GM12801 (cell line): ENCODE results near the gene DEPDC5.

ENCODE experiments used
- CTCF ChIP-seq: IDR thresholded peaks from one replicate; pipeline ENCODE4 v1.5.1; 2011; ENCODE audit warnings: control low read depth; ENCODE audit not compliant: insufficient read length; ENCODE audit errors: extremely low read depth

Gene DEPDC5

DNA sequence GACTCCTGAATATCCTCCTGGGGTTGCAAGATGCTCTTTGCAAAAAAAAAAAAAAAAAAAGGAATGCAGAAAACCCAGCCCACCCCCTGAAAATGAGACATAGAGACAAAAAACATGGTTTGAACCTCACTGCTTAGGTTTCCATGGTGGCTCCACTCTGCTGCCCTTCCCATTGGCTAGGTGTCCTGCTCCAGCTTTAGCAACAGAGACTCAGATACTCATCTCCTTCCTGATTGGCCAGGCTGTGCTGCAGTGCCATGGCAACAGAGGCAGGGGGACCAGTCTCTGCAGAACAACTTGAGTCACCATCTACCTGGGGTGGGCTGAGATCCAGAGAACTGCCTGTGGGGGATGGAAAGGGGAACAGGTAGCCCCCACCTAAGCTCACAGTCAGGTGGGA, 173.2 kb downstream of the DEPDC5 start:
- TF ChIP-seq CTCF: no peak

DNA sequence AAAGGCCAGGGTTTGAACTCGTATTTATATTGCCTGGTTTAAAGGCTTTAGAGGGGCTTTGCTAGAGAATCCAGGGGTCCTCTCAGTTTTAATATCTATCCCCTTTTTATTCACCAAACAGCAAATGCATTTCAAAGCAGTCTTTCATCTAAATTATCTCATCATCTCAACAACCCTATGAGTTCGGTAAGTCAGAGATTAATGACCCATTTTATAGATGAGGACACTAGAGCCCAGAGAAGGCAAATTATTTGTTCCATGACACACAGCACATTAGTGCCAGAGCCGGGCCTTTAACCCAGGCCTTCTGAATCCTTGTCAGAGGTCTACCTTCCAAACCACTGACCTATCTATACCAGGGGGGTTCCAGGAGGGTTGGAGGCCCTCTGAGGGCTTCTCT, 173.7 kb downstream of the DEPDC5 start:
- TF ChIP-seq CTCF: no peak

GRCh38 chr22:31929167-31929930, 175.5 kb downstream of the DEPDC5 start:
- no peak for TF ChIP-seq CTCF

- TF ChIP-seq CTCF: no peak
These were observed 179.0 kb downstream of the DEPDC5 start for GRCh38 chr22:31932863-31933262.

- TF ChIP-seq CTCF: no peak
These were observed 179.6 kb downstream of the DEPDC5 start for GRCh38 chr22:31933406-31933805.

DNA sequence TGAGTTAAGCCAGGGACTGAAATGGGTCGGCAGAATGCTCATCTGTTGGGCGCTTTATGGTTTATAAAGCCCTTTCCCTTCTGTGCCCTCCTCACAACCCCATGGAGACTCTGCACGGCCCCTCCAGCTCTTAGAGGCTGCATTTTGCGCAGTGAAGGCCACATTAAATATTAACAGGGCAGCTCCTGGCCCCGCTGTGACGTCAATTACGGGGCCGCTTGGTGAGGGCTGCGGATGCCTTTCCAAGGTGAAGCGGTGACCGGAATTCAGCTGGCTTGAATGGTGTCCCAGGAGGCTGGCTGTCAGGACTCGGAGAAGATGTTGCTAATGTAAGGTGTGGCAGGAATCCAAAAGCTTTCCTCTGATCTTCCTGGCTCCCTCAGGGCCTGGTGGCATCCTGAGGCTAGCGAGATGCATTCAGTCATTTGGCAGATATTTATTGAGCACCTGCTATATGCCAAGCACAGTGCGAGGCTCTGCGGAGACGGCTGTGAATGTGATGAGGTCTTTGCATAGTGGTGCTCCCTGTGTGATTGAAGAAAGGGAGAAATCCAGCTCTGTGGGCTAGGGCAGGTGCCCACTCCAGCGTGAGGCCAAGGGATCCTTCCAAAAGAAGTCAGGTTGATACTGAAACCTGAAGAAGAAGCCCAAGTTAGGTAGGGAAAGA, 180.1 kb downstream of the DEPDC5 start:
- no peak for TF ChIP-seq CTCF

DNA sequence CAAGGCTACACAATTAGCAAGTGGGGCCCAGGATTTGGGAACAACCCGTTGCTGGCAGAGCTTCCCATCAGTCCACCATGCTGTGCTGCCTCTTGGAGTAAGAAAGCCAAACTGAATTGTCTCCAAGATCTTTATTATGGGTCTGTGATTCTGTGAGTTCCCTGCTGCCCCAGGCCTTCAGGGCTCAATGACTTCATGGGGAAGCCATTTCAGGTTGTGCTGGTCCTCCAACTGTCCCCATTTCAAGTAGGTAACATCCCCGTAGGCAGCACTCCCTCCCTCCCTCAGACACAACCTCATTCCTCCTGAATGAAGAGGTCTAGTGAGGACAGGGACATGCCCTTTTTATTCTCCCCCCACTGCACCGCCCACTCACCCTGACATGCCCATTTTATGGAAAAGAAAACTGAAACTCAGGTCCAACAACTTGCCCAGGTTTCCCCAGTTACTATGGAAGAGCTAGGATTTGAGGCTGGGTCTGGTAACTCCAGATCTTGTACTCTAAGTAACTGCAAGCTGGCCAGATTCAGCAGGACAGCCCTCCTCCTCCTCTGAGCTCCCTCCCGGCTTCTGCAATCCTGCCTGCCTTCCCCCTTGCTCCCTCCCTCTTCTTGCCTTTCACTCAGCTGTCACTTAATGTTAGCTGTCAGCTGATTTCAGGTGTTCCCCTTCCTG, 182.3 kb downstream of the DEPDC5 start:
- TF ChIP-seq CTCF: no peak
